A549 (cell line): ENCODE results near the gene ZHX3. TPM values are rescaled to one million over a fixed set of nuclear protein-coding genes. Genes with fewer than 3 reads are reported as not detected.

Experiments
- ATAC-seq, 2 experiments: fragments of 200-7000 bp in 1 of 2; fragments of >200 bp in 1 of 2; cut with Nextera tagmentation in 1 of 2; cut with Tn5 transposase in 1 of 2; 3 replicates each; pipeline versions ENCODE4 v1.8.0 to v1.9.1; 2018 to 2020; ENCODE audit warnings: mild to moderate bottlenecking in 1 of 2, moderate library complexity in 1 of 2
- CTCF ChIA-PET: fragments of 300-600 bp; sonication (Branson Sonifier 250); formaldehyde crosslinking; extraction: SDS; loops from one replicate; lab custom pipeline; 2021; ENCODE audit warnings: antibody characterized with exemption, inconsistent platforms; lab: Yijun Ruan, JAX
- POLR2A ChIA-PET: fragments of 350-600 bp; formaldehyde crosslinking; extraction: SDS; loops from one replicate; lab custom pipeline; 2021; ENCODE audit warnings: antibody characterized with exemption, inconsistent platforms; lab: Yijun Ruan, JAX
- DNase-seq, 2 experiments: peaks; one replicate each; pipeline versions ENCODE4 v3.0.0 to v3.0.0-alpha.2; 2011 to 2016; ENCODE audit warnings: low read depth in 1 of 2, low spot score in 1 of 2
- FAIRE-seq: peaks from 2 replicates; lab custom pipeline; 2011; peaks lifted over from hg19 to GRCh38; lab: Jason Lieb, UNC
- H3K27ac ChIP-seq, 2 experiments: fragments of >200 bp; sonication (Bioruptor Twin); formaldehyde crosslinking; 3 replicates each; pipeline ENCODE4 v1.5.1; 2016 to 2017
- H3K4me1 ChIP-seq: fragments of >200 bp; sonication (Bioruptor Twin); formaldehyde crosslinking; 3 replicates; pipeline ENCODE4 v1.6.1; 2016
- H3K4me2 ChIP-seq: fragments of >200 bp; sonication (Bioruptor Twin); formaldehyde crosslinking; 3 replicates; pipeline ENCODE4 v1.6.1; 2016
- H3K4me3 ChIP-seq: fragments of >200 bp; sonication (Bioruptor Twin); formaldehyde crosslinking; 3 replicates; pipeline ENCODE4 v1.5.1; 2016
- H3K9me3 ChIP-seq: fragments of >200 bp; sonication (Bioruptor Twin); formaldehyde crosslinking; 3 replicates; pipeline ENCODE4 v1.6.1; 2016
- BHLHE40 ChIP-seq: IDR thresholded peaks from 2 replicates; pipeline ENCODE4 v1.6.1; 2012; ENCODE audit warnings: low read depth, low read length, inconsistent platforms
- CBX2 ChIP-seq: fragments of 200-600 bp; sonication (generic); IDR thresholded peaks from 2 replicates; pipeline ENCODE4 v1.6.1; 2016; ENCODE audit warnings: low read depth, mild to moderate bottlenecking, borderline replicate concordance
- CBX8 ChIP-seq: fragments of 200-600 bp; sonication (generic); IDR thresholded peaks from 2 replicates; pipeline ENCODE4 v1.6.1; 2016
- CHD4 ChIP-seq: fragments of 200-600 bp; sonication (generic); IDR thresholded peaks from 2 replicates; pipeline ENCODE4 v1.6.1; 2016; ENCODE audit warnings: antibody characterized with exemption, mild to moderate bottlenecking, borderline replicate concordance
- EHMT2 ChIP-seq: fragments of 200-600 bp; sonication (generic); IDR thresholded peaks from 2 replicates; pipeline ENCODE4 v1.6.1; 2016; ENCODE audit warnings: antibody characterized with exemption, low read depth, mild to moderate bottlenecking, moderate library complexity
- EP300 ChIP-seq, 2 experiments: fragments of >200 bp; sonication (Bioruptor Twin); formaldehyde crosslinking; IDR thresholded peaks; 2 replicates in 1 of 2; 3 replicates in 1 of 2; pipeline ENCODE4 v1.6.1; 2016 to 2017
- ESRRA ChIP-seq: fragments of 150-350 bp; IDR thresholded peaks from 2 replicates; pipeline ENCODE4 v1.6.1; 2014; ENCODE audit warnings: mild to moderate bottlenecking, low read length, borderline replicate concordance
- FOSB ChIP-seq: fragments of 250-450 bp; sonication (Bioruptor Pico); IDR thresholded peaks from 2 replicates; pipeline ENCODE4 v1.5.0; 2020; ENCODE audit warnings: mild to moderate bottlenecking, moderate library complexity
- HDAC2 ChIP-seq: fragments of 200-600 bp; sonication (generic); IDR thresholded peaks from 2 replicates; pipeline ENCODE4 v1.6.1; 2016
- HEYL ChIP-seq: fragments of 250-450 bp; sonication (Bioruptor Pico); IDR thresholded peaks from 2 replicates; pipeline ENCODE4 v1.8.0; 2021; ENCODE audit warnings: mild to moderate bottlenecking, moderate library complexity
- HOXA7 ChIP-seq: fragments of 250-450 bp; sonication (Bioruptor Pico); IDR thresholded peaks from 2 replicates; pipeline ENCODE4 v1.5.0; 2020; ENCODE audit warnings: mild to moderate bottlenecking, moderate library complexity
- HOXB13 ChIP-seq: fragments of 250-450 bp; sonication (Bioruptor Pico); IDR thresholded peaks from 2 replicates; pipeline ENCODE4 v1.5.0; 2020; ENCODE audit warnings: low read depth, mild to moderate bottlenecking, moderate library complexity
- HOXB5 ChIP-seq: fragments of 250-450 bp; sonication (Bioruptor Pico); IDR thresholded peaks from 2 replicates; pipeline ENCODE4 v1.5.0; 2020; ENCODE audit warnings: mild to moderate bottlenecking, moderate library complexity
- JUNB ChIP-seq: fragments of >200 bp; sonication (Bioruptor Twin); formaldehyde crosslinking; IDR thresholded peaks from 2 replicates; pipeline ENCODE4 v1.6.1; 2016
- MAFK ChIP-seq: fragments of 450-650 bp; IDR thresholded peaks from 2 replicates; pipeline ENCODE4 v1.6.1; 2014; ENCODE audit not compliant: partially characterized antibody
- MAZ ChIP-seq: fragments of 150-350 bp; IDR thresholded peaks from 2 replicates; pipeline ENCODE4 v1.6.1; 2014; ENCODE audit warnings: antibody characterized with exemption, low read depth, low read length, borderline replicate concordance
- NFE2L2 ChIP-seq: fragments of 150-350 bp; conservative IDR thresholded peaks from 2 replicates; pipeline ENCODE4 v1.6.1; 2014; ENCODE audit warnings: low read length
- PHF8 ChIP-seq: fragments of 200-600 bp; sonication (generic); IDR thresholded peaks from 2 replicates; pipeline ENCODE4 v1.6.1; 2016; ENCODE audit warnings: low read depth, mild to moderate bottlenecking, antibody characterized with exemption, moderate library complexity, borderline replicate concordance
- POLR2AphosphoS2 ChIP-seq: conservative IDR thresholded peaks from 2 replicates; pipeline ENCODE4 v1.6.1; 2012; ENCODE audit warnings: low read length, improper control_type of control experiment, inconsistent platforms
- RCOR1 ChIP-seq: fragments of 150-350 bp; IDR thresholded peaks from 2 replicates; pipeline ENCODE4 v1.6.1; 2014; ENCODE audit warnings: antibody characterized with exemption, low read length, low read depth
- SMC3 ChIP-seq: fragments of >200 bp; sonication (Bioruptor Twin); formaldehyde crosslinking; IDR thresholded peaks from 3 replicates; pipeline ENCODE4 v1.6.1; 2018; ENCODE audit warnings: inconsistent platforms
- ZNF302 ChIP-seq: fragments of 250-450 bp; sonication (Bioruptor Pico); IDR thresholded peaks from 2 replicates; pipeline ENCODE4 v1.9.0; 2021; ENCODE audit warnings: inconsistent platforms, mild to moderate bottlenecking, moderate library complexity
- ZSCAN20 ChIP-seq: fragments of 250-450 bp; sonication (Bioruptor Pico); IDR thresholded peaks from 2 replicates; pipeline ENCODE4 v1.8.0; 2022; ENCODE audit warnings: mild to moderate bottlenecking, moderate library complexity
- WGBS: methylation state at CpG from one replicate; pipeline ENCODE4 v1.1.6; 2017; ENCODE audit errors: missing lambda C conversion rate; 5-methylcytosine and 5-hydroxymethylcytosine counted together
- polyA plus RNA-seq, 4 experiments: library from polyadenylated mRNA; depleted of rRNA in 3 of 4; stranded (reverse); fragments of >200 nt; fragmentation: RNase III in 1 of 4; extraction: RNeasy Plus Mini Kit Qiagen cat#74134 plus additional on column Dnase treatment in 1 of 4; gene quantifications; 2 replicates in 3 of 4; 3 replicates in 1 of 4; pipeline ENCODE4 v1.2.3, GENCODE V29; 2011 to 2017
- TF ChIP-seq, protein P1 (sequence below): IDR thresholded peaks from 2 replicates; pipeline ENCODE4 v1.6.1; 2012; ENCODE audit warnings: low read depth, borderline replicate concordance
- TF ChIP-seq, protein P2 (sequence below): fragments of 150-350 bp; IDR thresholded peaks from 2 replicates; pipeline ENCODE4 v1.6.1; 2014; ENCODE audit warnings: low read depth, mild to moderate bottlenecking, low read length
- TF ChIP-seq, protein P3 (sequence below): fragments of >200 bp; sonication (Bioruptor Twin); formaldehyde crosslinking; IDR thresholded peaks from 2 replicates; pipeline ENCODE4 v1.6.1; 2016

Gene ZHX3
- polyA plus RNA-seq, 2 of the 4 experiments (the other 2 are of a cell fraction) = 3.6 to 4.1 TPM

DNA sequence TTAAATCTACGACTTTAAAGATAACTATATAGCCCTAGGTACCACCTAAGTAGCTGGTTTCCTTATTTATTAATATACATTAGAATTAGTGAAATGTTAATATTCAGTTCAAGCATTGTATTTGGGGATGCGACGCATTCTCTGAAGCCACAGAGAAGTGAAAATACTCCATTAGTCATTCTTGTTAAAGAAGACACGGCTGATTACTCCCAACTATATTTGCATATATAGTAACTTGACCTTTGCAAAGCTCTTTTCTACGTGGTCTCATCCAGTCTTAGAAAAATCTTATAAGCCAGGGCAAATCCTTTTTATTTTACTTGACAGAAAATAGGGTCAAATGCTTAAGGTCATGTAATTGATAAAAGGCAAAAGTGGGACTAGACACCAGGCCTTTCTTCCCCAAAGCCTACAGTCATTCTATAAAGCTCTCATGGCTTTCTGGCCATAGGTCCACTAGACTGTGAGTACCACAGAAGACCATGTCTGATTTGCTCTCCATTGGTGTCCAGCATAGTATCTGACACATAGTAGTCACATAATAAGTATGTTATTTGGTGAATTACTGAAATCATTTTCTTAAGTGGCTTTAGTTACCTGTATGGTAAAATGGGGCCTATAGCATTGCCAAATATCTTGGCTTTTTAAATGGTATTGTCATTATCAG lies 11.3 kb downstream of the ZHX3 start:
- no peak for ATAC-seq
- Histone ChIP-seq H3K4me2 (no peak overlapping the region), H3K4me3 (no peak overlapping the region), H3K4me1 (no peaks in the 10 kb centered on the region), H3K27ac (no peak overlapping the region), H3K9me3 (no peaks in the 10 kb centered on the region)
- no peak for FAIRE-seq
- POLR2A ChIA-PET = no interaction called here
- CTCF ChIA-PET = interaction anchor here (1.2 to 1.6 kb wide), 2 partner anchors 10 to 34 kb away, joined by 3 read pairs; partner anchors contain the start of gene LPIN3
- DNase-seq = no peak
- 85% methylated on average over 5 of the region's 5 CpGs for WGBS
- TF ChIP-seq, protein P1, sequence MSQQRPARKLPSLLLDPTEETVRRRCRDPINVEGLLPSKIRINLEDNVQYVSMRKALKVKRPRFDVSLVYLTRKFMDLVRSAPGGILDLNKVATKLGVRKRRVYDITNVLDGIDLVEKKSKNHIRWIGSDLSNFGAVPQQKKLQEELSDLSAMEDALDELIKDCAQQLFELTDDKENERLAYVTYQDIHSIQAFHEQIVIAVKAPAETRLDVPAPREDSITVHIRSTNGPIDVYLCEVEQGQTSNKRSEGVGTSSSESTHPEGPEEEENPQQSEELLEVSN = no peak
- TF ChIP-seq, protein P2, sequence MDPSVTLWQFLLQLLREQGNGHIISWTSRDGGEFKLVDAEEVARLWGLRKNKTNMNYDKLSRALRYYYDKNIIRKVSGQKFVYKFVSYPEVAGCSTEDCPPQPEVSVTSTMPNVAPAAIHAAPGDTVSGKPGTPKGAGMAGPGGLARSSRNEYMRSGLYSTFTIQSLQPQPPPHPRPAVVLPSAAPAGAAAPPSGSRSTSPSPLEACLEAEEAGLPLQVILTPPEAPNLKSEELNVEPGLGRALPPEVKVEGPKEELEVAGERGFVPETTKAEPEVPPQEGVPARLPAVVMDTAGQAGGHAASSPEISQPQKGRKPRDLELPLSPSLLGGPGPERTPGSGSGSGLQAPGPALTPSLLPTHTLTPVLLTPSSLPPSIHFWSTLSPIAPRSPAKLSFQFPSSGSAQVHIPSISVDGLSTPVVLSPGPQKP = no peak
- TF ChIP-seq POLR2AphosphoS2 (no peak), MAZ (no peak), SMC3 (no peak), HOXA7 (CRISPR knock-in tag) (no peak), ZNF302 (CRISPR knock-in tag) (no peak), ZSCAN20 (CRISPR knock-in tag) (no peak), CHD4 (no peak), ESRRA (no peak), NFE2L2 (no peak)
- TF ChIP-seq, protein P3, sequence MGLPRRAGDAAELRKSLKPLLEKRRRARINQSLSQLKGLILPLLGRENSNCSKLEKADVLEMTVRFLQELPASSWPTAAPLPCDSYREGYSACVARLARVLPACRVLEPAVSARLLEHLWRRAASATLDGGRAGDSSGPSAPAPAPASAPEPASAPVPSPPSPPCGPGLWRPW = no peak

GRCh38 chr20:41304424-41305079 lies 13.0 kb downstream of the ZHX3 start:
- 69% methylated on average over 3 of the region's 3 CpGs for WGBS
- Histone ChIP-seq H3K4me2 (no peak overlapping the region), H3K4me3 (no peak overlapping the region), H3K9me3 (no peaks in the 10 kb centered on the region), H3K4me1 (no peaks in the 10 kb centered on the region), H3K27ac (no peak overlapping the region)
- DNase-seq (no peak), FAIRE-seq (no peak), ATAC-seq (no peak)
- ChIA-PET CTCF (interaction anchor here (1.1 to 3.5 kb wide), 3 partner anchors 33 to 132 kb away, joined by 3 to 9 read pairs (median 4); no protein-coding TSS in a partner anchor), POLR2A (no interaction called here)
- TF ChIP-seq HOXA7 (CRISPR knock-in tag) (no peak), EP300 (IDR thresholded peaks at IDR 0.05) (no peak), MAFK (no peak), HEYL (CRISPR knock-in tag) (no peak), ZSCAN20 (CRISPR knock-in tag) (no peak), FOSB (CRISPR knock-in tag) (no peak), CHD4 (no peak), CBX8 (no peak), BHLHE40 (no peak), RCOR1 (no peak), CBX2 (no peak), ZNF302 (CRISPR knock-in tag) (no peak), EHMT2 (no peak), PHF8 (no peak), SMC3 (no peak), HOXB5 (no peak), HOXB13 (CRISPR knock-in tag) (no peak), JUNB (no peak), HDAC2 (no peak)
- TF ChIP-seq, protein P2 = no peak
